Measurements from ENCODE around the gene FGF2.

Gene FGF2

GRCh38 chr4:122898370-122899150 lies 71.9 kb downstream of the FGF2 start:
- Histone ChIP-seq H3K27me3 (ENCODE audit: low read length) (no peaks in the 10 kb centered on the region), H3K36me3 (ENCODE audit: low read length) (no peaks in the 10 kb centered on the region), H3K79me2 (ENCODE audit: insufficient read depth, low read length) (no peaks in the 10 kb centered on the region), H3F3A (ENCODE audit: insufficient read depth) (no peaks in the 10 kb centered on the region), H3K4me3 (ENCODE audit: insufficient read depth, low read length, poor library complexity, severe bottlenecking) (no peak overlapping the region), H2AFZ (ENCODE audit: low read depth, low read length, severe bottlenecking) (no peak overlapping the region), H3K9me2 (replicated peaks; ENCODE audit: insufficient read depth, low read length) (no peaks in the 10 kb centered on the region), H3K4me2 (ENCODE audit: low read depth, low read length, poor library complexity, severe bottlenecking) (no peak overlapping the region), H3K9me3 (ENCODE audit: insufficient read depth, low read length) (no peaks in the 10 kb centered on the region), H3K9ac (ENCODE audit: low read length) (no peak overlapping the region), H3K27ac (ENCODE audit: low read depth, low read length) (no peak overlapping the region), H4K20me1 (ENCODE audit: low read depth, low read length) (no peaks in the 10 kb centered on the region)
- TF ChIP-seq CTCF (IDR thresholded peaks at IDR 0.05; ENCODE audit: insufficient read depth, low read length, poor library complexity, severe bottlenecking) (no peak), EZH2phosphoT487 (conservative IDR thresholded peaks at IDR 0.05; ENCODE audit: low read length) (no peak)

- no peak overlapping the region for H3K27ac ChIP-seq (ENCODE audit: low read depth, low read length)
These were observed 73.1 kb downstream of the FGF2 start for GRCh38 chr4:122899682-122900081.

GRCh38 chr4:122900314-122900713 lies 73.7 kb downstream of the FGF2 start:
- no peak for TF ChIP-seq EZH2phosphoT487 (conservative IDR thresholded peaks at IDR 0.05; ENCODE audit: low read length)
- no peak for TF ChIP-seq CTCF (IDR thresholded peaks at IDR 0.05; ENCODE audit: insufficient read depth, low read length, poor library complexity, severe bottlenecking)
- Histone ChIP-seq H2AFZ (ENCODE audit: low read depth, low read length, severe bottlenecking) (no peak overlapping the region), H3K4me3 (ENCODE audit: insufficient read depth, low read length, poor library complexity, severe bottlenecking) (no peak overlapping the region), H3F3A (ENCODE audit: insufficient read depth) (no peaks in the 10 kb centered on the region), H4K20me1 (ENCODE audit: low read depth, low read length) (no peaks in the 10 kb centered on the region), H3K27me3 (ENCODE audit: low read length) (no peaks in the 10 kb centered on the region), H3K9ac (ENCODE audit: low read length) (no peak overlapping the region), H3K9me2 (replicated peaks; ENCODE audit: insufficient read depth, low read length) (no peaks in the 10 kb centered on the region), H3K9me3 (ENCODE audit: insufficient read depth, low read length) (no peaks in the 10 kb centered on the region), H3K36me3 (ENCODE audit: low read length) (no peaks in the 10 kb centered on the region), H3K4me2 (ENCODE audit: low read depth, low read length, poor library complexity, severe bottlenecking) (no peak overlapping the region), H3K79me2 (ENCODE audit: insufficient read depth, low read length) (no peaks in the 10 kb centered on the region), H3K27ac (ENCODE audit: low read depth, low read length) (no peak overlapping the region)

More at GRCh38 chr4:122899682-122900081, 73.1 kb downstream of the FGF2 start:
- H3K9me2 ChIP-seq (replicated peaks; ENCODE audit: insufficient read depth, low read length) = no peaks in the 10 kb centered on the region
- no peak overlapping the region for H3K4me3 ChIP-seq (ENCODE audit: insufficient read depth, low read length, poor library complexity, severe bottlenecking)
- no peaks in the 10 kb centered on the region for H3K79me2 ChIP-seq (ENCODE audit: insufficient read depth, low read length)
- H2AFZ ChIP-seq (ENCODE audit: low read depth, low read length, severe bottlenecking) = no peak overlapping the region
- H3K27me3 ChIP-seq (ENCODE audit: low read length) = no peaks in the 10 kb centered on the region
- no peak for TF ChIP-seq EZH2phosphoT487 (conservative IDR thresholded peaks at IDR 0.05; ENCODE audit: low read length)
- no peak for TF ChIP-seq CTCF (IDR thresholded peaks at IDR 0.05; ENCODE audit: insufficient read depth, low read length, poor library complexity, severe bottlenecking)
- H3K36me3 ChIP-seq (ENCODE audit: low read length) = no peaks in the 10 kb centered on the region
- no peak overlapping the region for H3K4me2 ChIP-seq (ENCODE audit: low read depth, low read length, poor library complexity, severe bottlenecking)
- H3K9ac ChIP-seq (ENCODE audit: low read length) = no peak overlapping the region
- no peaks in the 10 kb centered on the region for H4K20me1 ChIP-seq (ENCODE audit: low read depth, low read length)
- no peaks in the 10 kb centered on the region for H3K9me3 ChIP-seq (ENCODE audit: insufficient read depth, low read length)
- no peaks in the 10 kb centered on the region for H3F3A ChIP-seq (ENCODE audit: insufficient read depth)

Data from SU-DHL-6 (cell line).